Gastrocnemius medialis (tissue), 4 donors: ENCODE results near the gene WDR18.

Experiments used
- POLR2A ChIP-seq, 2 donors: fragments of 450-650 bp; IDR thresholded peaks; one replicate each; pipeline ENCODE4 v1.6.1; 2017; ENCODE audit warnings: antibody characterized with exemption in 2 of 2, mild to moderate bottlenecking in 2 of 2, moderate library complexity in 2 of 2
- TF ChIP-seq, protein P1 (sequence below), 5 experiments: fragments of 450-650 bp in 3 of 5; fragments of 200-600 bp in 2 of 5; sonication (generic) in 2 of 5; IDR thresholded peaks in 4 of 5; conservative IDR thresholded peaks in 1 of 5; 1 replicate in 4 of 5; 2 replicates in 1 of 5; pipeline ENCODE4 v1.5.1; 2016 to 2019; ENCODE audit warnings: antibody characterized with exemption in 5 of 5, mild to moderate bottlenecking in 3 of 5, moderate library complexity in 3 of 5

DNA sequence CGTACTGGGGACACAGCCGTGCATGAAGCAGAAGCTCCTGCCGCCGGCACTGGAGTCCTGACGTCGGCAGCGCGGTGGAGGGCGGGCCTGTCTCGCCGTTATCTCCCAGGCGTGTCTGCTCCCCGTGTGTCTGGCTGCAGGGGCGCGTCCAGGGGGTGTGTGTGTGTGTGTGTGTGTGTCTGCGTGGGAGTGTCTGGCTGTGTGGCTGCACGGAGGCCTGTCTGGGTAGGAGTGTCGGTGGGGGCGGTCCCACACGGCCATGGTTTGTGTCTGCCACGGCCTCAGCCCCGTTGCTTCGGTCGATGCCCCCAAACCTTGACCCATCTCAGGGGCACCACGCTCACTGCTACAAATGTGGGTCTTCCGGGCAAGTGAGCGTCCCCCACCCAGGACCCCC lies 40.0 kb upstream of the WDR18 start:
- TF ChIP-seq, protein P1, sequence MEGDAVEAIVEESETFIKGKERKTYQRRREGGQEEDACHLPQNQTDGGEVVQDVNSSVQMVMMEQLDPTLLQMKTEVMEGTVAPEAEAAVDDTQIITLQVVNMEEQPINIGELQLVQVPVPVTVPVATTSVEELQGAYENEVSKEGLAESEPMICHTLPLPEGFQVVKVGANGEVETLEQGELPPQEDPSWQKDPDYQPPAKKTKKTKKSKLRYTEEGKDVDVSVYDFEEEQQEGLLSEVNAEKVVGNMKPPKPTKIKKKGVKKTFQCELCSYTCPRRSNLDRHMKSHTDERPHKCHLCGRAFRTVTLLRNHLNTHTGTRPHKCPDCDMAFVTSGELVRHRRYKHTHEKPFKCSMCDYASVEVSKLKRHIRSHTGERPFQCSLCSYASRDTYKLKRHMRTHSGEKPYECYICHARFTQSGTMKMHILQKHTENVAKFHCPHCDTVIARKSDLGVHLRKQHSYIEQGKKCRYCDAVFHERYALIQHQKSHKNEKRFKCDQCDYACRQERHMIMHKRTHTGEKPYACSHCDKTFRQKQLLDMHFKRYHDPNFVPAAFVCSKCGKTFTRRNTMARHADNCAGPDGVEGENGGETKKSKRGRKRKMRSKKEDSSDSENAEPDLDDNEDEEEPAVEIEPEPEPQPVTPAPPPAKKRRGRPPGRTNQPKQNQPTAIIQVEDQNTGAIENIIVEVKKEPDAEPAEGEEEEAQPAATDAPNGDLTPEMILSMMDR (IDR thresholded peaks at IDR 0.05 in 4 of 5, conservative IDR thresholded peaks at IDR 0.05 in 1 of 5): no peak
- TF ChIP-seq POLR2A (IDR thresholded peaks at IDR 0.05): no peak
